ENCODE measurements around the gene RAD21L1. TPM values are rescaled to one million over a fixed set of nuclear protein-coding genes. Genes with fewer than 3 reads are reported as not detected.

The RAD21L1 gene
- under 1 TPM in 1 of 2 experiments, not detected in 1; 0.27 TPM for total RNA-seq

- peaks cover 19% of the 10 kb centered on the region for H3K4me1 Mint-ChIP-seq
- H3K27me3 Mint-ChIP-seq, result peaks cover 50% of the 10 kb centered on the region
- peak within 1 kb of the TSS; percentile 83 for H3K4me3 Mint-ChIP-seq
- H3K36me3 Mint-ChIP-seq (ENCODE audit: low read depth), result no peaks in the 10 kb centered on the region
- ChIA-PET CTCF (interaction anchor here (1.1 kb wide), 1 partner anchor 13 kb away, joined by 3 read pairs; no protein-coding TSS in a partner anchor), POLR2A (no interaction called here)
- peak; percentile 81 for DNase-seq
- peak within 1 kb of the TSS; percentile 68 for H3K27ac Mint-ChIP-seq
- H3K9me3 Mint-ChIP-seq, result no peaks in the 10 kb centered on the region
Observed at GRCh38 chr20:1225783-1226654, at the start of gene RAD21L1. RAD21L1 (plus strand) TSS chr20:1226044; CDS start chr20:1228454, 2,410 bp downstream.

GRCh38 chr20:1177680-1178079 is 48.2 kb upstream of the RAD21L1 start:
- H3K4me3 Mint-ChIP-seq, result no peak overlapping the region
- H3K9me3 Mint-ChIP-seq, result no peaks in the 10 kb centered on the region
- peaks cover 6% of the 10 kb centered on the region for H3K27me3 Mint-ChIP-seq
- POLR2A ChIA-PET, result no interaction called here
- peaks cover 6% of the 10 kb centered on the region for H3K36me3 Mint-ChIP-seq (ENCODE audit: low read depth)
- CTCF ChIA-PET, result interaction anchor here (1.9 kb wide), 1 partner anchor 27 kb away, joined by 4 read pairs; no protein-coding TSS in a partner anchor
- no peak overlapping the region for H3K27ac Mint-ChIP-seq
- no peaks in the 10 kb centered on the region for H3K4me1 Mint-ChIP-seq
- no peak for DNase-seq

- POLR2A ChIA-PET, result no interaction called here
- Mint-ChIP-seq H3K27ac (no peak overlapping the region), H3K36me3 (ENCODE audit: low read depth) (peaks cover 6% of the 10 kb centered on the region), H3K4me1 (no peaks in the 10 kb centered on the region), H3K4me3 (no peak overlapping the region), H3K9me3 (no peaks in the 10 kb centered on the region), H3K27me3 (peaks cover 9% of the 10 kb centered on the region)
- CTCF ChIA-PET, result interaction anchor here (1.2 to 1.9 kb wide), 2 partner anchors 23 to 27 kb away, joined by 3 to 4 read pairs; no protein-coding TSS in a partner anchor
- no peak for DNase-seq
Observed at GRCh38 chr20:1178103-1178502, 47.7 kb upstream of the RAD21L1 start.

- CTCF ChIA-PET, result interaction anchor here (1.2 to 1.9 kb wide), 2 partner anchors 23 to 28 kb away, joined by 3 to 4 read pairs; no protein-coding TSS in a partner anchor
- no peak for DNase-seq
Observed at GRCh38 chr20:1178623-1179022, 47.2 kb upstream of the RAD21L1 start.

GRCh38 chr20:1180949-1181348 is 44.9 kb upstream of the RAD21L1 start:
- no peak for DNase-seq
- Mint-ChIP-seq H3K36me3 (ENCODE audit: low read depth) (no peaks in the 10 kb centered on the region), H3K9me3 (no peaks in the 10 kb centered on the region), H3K4me3 (no peak overlapping the region), H3K27me3 (peaks cover 27% of the 10 kb centered on the region), H3K4me1 (peaks cover 8% of the 10 kb centered on the region), H3K27ac (no peak overlapping the region)
- ChIA-PET CTCF (interaction anchor here (1.7 kb wide), 1 partner anchor 32 kb away, joined by 4 read pairs; no protein-coding TSS in a partner anchor), POLR2A (no interaction called here)

More at GRCh38 chr20:1178623-1179022, 47.2 kb upstream of the RAD21L1 start:
- H3K36me3 Mint-ChIP-seq (ENCODE audit: low read depth), result peaks cover 6% of the 10 kb centered on the region
- H3K27ac Mint-ChIP-seq, result no peak overlapping the region
- no peak overlapping the region for H3K4me3 Mint-ChIP-seq
- H3K4me1 Mint-ChIP-seq, result no peaks in the 10 kb centered on the region
- H3K9me3 Mint-ChIP-seq, result no peaks in the 10 kb centered on the region
- H3K27me3 Mint-ChIP-seq, result peaks cover 14% of the 10 kb centered on the region
- POLR2A ChIA-PET, result no interaction called here

GRCh38 chr20:1182106-1182505 is 43.7 kb upstream of the RAD21L1 start:
- H3K27ac Mint-ChIP-seq, result no peak overlapping the region
- peaks cover 10% of the 10 kb centered on the region for H3K4me1 Mint-ChIP-seq
- ChIA-PET POLR2A (no interaction called here), CTCF (no interaction called here)
- H3K9me3 Mint-ChIP-seq, result no peaks in the 10 kb centered on the region
- peaks cover 31% of the 10 kb centered on the region for H3K27me3 Mint-ChIP-seq
- DNase-seq, result no peak
- no peak overlapping the region for H3K4me3 Mint-ChIP-seq
- H3K36me3 Mint-ChIP-seq (ENCODE audit: low read depth), result no peaks in the 10 kb centered on the region

- H3K27ac Mint-ChIP-seq, result peak overlapping the region; percentile 44
- H3K36me3 Mint-ChIP-seq (ENCODE audit: low read depth), result no peaks in the 10 kb centered on the region
- peaks cover 10% of the 10 kb centered on the region for H3K4me1 Mint-ChIP-seq
- CTCF ChIA-PET, result interaction anchor here (1.4 to 2.1 kb wide), 2 partner anchors 7 to 17 kb away, joined by 6 read pairs; no protein-coding TSS in a partner anchor
- POLR2A ChIA-PET, result no interaction called here
- DNase-seq, result no peak
- H3K9me3 Mint-ChIP-seq, result no peaks in the 10 kb centered on the region
- H3K27me3 Mint-ChIP-seq, result peaks cover 31% of the 10 kb centered on the region
- no peak overlapping the region for H3K4me3 Mint-ChIP-seq
Observed at GRCh38 chr20:1183153-1183552, 42.7 kb upstream of the RAD21L1 start.

GRCh38 chr20:1184260-1184637 is 41.6 kb upstream of the RAD21L1 start:
- ChIA-PET POLR2A (no interaction called here), CTCF (interaction anchor here (1.4 to 2.1 kb wide), 2 partner anchors 8 to 16 kb away, joined by 6 read pairs; no protein-coding TSS in a partner anchor)
- no peak for DNase-seq
- Mint-ChIP-seq H3K9me3 (no peaks in the 10 kb centered on the region), H3K36me3 (ENCODE audit: low read depth) (no peaks in the 10 kb centered on the region), H3K4me3 (peak overlapping the region; percentile 63), H3K27ac (no peak overlapping the region), H3K4me1 (peaks cover 10% of the 10 kb centered on the region), H3K27me3 (peaks cover 33% of the 10 kb centered on the region)

- ChIA-PET CTCF (interaction anchor here (0.9 to 2.1 kb wide), 3 partner anchors 9 to 100 kb away, joined by 3 to 6 read pairs (median 6); no protein-coding TSS in a partner anchor), POLR2A (no interaction called here)
- Mint-ChIP-seq H3K9me3 (no peaks in the 10 kb centered on the region), H3K4me1 (peaks cover 10% of the 10 kb centered on the region), H3K36me3 (ENCODE audit: low read depth) (no peaks in the 10 kb centered on the region), H3K27ac (no peak within 1 kb of the TSS), H3K4me3 (peak within 1 kb of the TSS; percentile 63), H3K27me3 (peaks cover 38% of the 10 kb centered on the region)
- DNase-seq, result no peak
Observed at GRCh38 chr20:1184638-1185315, 41.1 kb upstream of the RAD21L1 start, which contains the start of gene TMEM74B. TMEM74B (minus strand) TSS chr20:1184981; CDS start chr20:1183801, 1,180 bp downstream.

- Mint-ChIP-seq H3K27me3 (peaks cover 44% of the 10 kb centered on the region), H3K4me3 (no peak overlapping the region), H3K9me3 (no peaks in the 10 kb centered on the region), H3K27ac (no peak overlapping the region), H3K36me3 (ENCODE audit: low read depth) (no peaks in the 10 kb centered on the region), H3K4me1 (peaks cover 10% of the 10 kb centered on the region)
- POLR2A ChIA-PET, result no interaction called here
- DNase-seq, result peak; percentile 7
- CTCF ChIA-PET, result interaction anchor here (0.5 to 2.1 kb wide), 3 partner anchors 15 to 365 kb away, joined by 3 to 6 read pairs (median 3); no protein-coding TSS in a partner anchor
Observed at GRCh38 chr20:1185316-1185741, 40.5 kb upstream of the RAD21L1 start.

- Mint-ChIP-seq H3K36me3 (ENCODE audit: low read depth) (no peaks in the 10 kb centered on the region), H3K4me3 (peak overlapping the region; percentile 53), H3K4me1 (peaks cover 10% of the 10 kb centered on the region), H3K9me3 (no peaks in the 10 kb centered on the region), H3K27ac (no peak overlapping the region), H3K27me3 (peaks cover 49% of the 10 kb centered on the region)
- ChIA-PET POLR2A (no interaction called here), CTCF (interaction anchor here (0.5 to 0.9 kb wide), 2 partner anchors 102 to 365 kb away, joined by 3 read pairs; no protein-coding TSS in a partner anchor)
- DNase-seq, result peak; percentile 59
Observed at GRCh38 chr20:1185790-1186334, 40.0 kb upstream of the RAD21L1 start.

- peaks cover 50% of the 10 kb centered on the region for H3K27me3 Mint-ChIP-seq
- CTCF ChIA-PET, result no interaction called here
- H3K4me3 Mint-ChIP-seq, result no peak overlapping the region
- H3K9me3 Mint-ChIP-seq, result no peaks in the 10 kb centered on the region
- POLR2A ChIA-PET, result no interaction called here
- DNase-seq, result no peak
- no peak overlapping the region for H3K27ac Mint-ChIP-seq
- H3K4me1 Mint-ChIP-seq, result peaks cover 10% of the 10 kb centered on the region
- H3K36me3 Mint-ChIP-seq (ENCODE audit: low read depth), result no peaks in the 10 kb centered on the region
Observed at GRCh38 chr20:1186367-1186991, 39.4 kb upstream of the RAD21L1 start.
